SK-N-SH treated with all-trans-retinoic acid at 6 μM for 48 hours (cell line): ENCODE data around the gene SRSF4.

Source experiments
- ATAC-seq: fragments of 200-7000 bp; cut with Tn5 transposase; 3 replicates; pipeline ENCODE4 v1.9.1; 2020; ENCODE audit warnings: mild to moderate bottlenecking, moderate library complexity
- ARNTL ChIP-seq: fragments of 450-650 bp; formaldehyde crosslinking; IDR thresholded peaks from 2 replicates; pipeline ENCODE4 v1.5.0; 2020; ENCODE audit warnings: low read depth, mild to moderate bottlenecking, moderate library complexity, borderline replicate concordance
- BACH2 ChIP-seq: fragments of 250-450 bp; sonication (Bioruptor Pico); IDR thresholded peaks from 2 replicates; pipeline ENCODE4 v1.9.0; 2021; ENCODE audit warnings: mild to moderate bottlenecking, borderline replicate concordance
- CSDC2 ChIP-seq: fragments of 250-450 bp; sonication (Bioruptor Pico); IDR thresholded peaks from 2 replicates; pipeline ENCODE4 v1.5.0; 2020; ENCODE audit warnings: mild to moderate bottlenecking, moderate library complexity
- ESRRG ChIP-seq: fragments of 250-450 bp; sonication (Bioruptor Pico); IDR thresholded peaks from 2 replicates; pipeline ENCODE4 v1.6.1; 2021; ENCODE audit warnings: mild to moderate bottlenecking
- GLIS3 ChIP-seq: fragments of 250-450 bp; sonication (Bioruptor Pico); IDR thresholded peaks from 2 replicates; pipeline ENCODE4 v1.5.0; 2020; ENCODE audit warnings: mild to moderate bottlenecking, moderate library complexity
- ISL1 ChIP-seq: fragments of 250-450 bp; sonication (Bioruptor Pico); IDR thresholded peaks from 2 replicates; pipeline ENCODE4 v2.1.2; 2022; ENCODE audit warnings: mild to moderate bottlenecking, moderate library complexity
- OSR1 ChIP-seq: fragments of 250-450 bp; sonication (Bioruptor Pico); IDR thresholded peaks from 2 replicates; pipeline ENCODE4 v1.8.0; 2022; ENCODE audit warnings: moderate library complexity, mild to moderate bottlenecking, inconsistent platforms
- POU6F1 ChIP-seq: fragments of 250-450 bp; sonication (Bioruptor Pico); IDR thresholded peaks from 2 replicates; pipeline ENCODE4 v1.8.0; 2021; ENCODE audit warnings: low read depth, mild to moderate bottlenecking, moderate library complexity, borderline replicate concordance
- PPARA ChIP-seq: fragments of 250-450 bp; sonication (Bioruptor Pico); IDR thresholded peaks from 2 replicates; pipeline ENCODE4 v1.5.0; 2020; ENCODE audit warnings: mild to moderate bottlenecking, borderline replicate concordance
- RARB ChIP-seq: fragments of 250-450 bp; sonication (Bioruptor Pico); IDR thresholded peaks from 2 replicates; pipeline ENCODE4 v1.8.0; 2021; ENCODE audit warnings: mild to moderate bottlenecking, moderate library complexity
- SNAI2 ChIP-seq: fragments of 250-450 bp; sonication (Bioruptor Pico); IDR thresholded peaks from 2 replicates; pipeline ENCODE4 v1.5.0; 2020; ENCODE audit warnings: mild to moderate bottlenecking, moderate library complexity
- TCF4 ChIP-seq: fragments of 250-450 bp; sonication (Bioruptor Pico); IDR thresholded peaks from 2 replicates; pipeline ENCODE4 v1.8.0; 2021; ENCODE audit warnings: mild to moderate bottlenecking, moderate library complexity, borderline replicate concordance
- TOX ChIP-seq: fragments of 250-450 bp; sonication (Bioruptor Pico); IDR thresholded peaks from 2 replicates; pipeline ENCODE4 v1.8.0; 2021; ENCODE audit warnings: mild to moderate bottlenecking, moderate library complexity, borderline replicate concordance
- TSHZ2 ChIP-seq: fragments of 250-450 bp; sonication (Bioruptor Pico); IDR thresholded peaks from 2 replicates; pipeline ENCODE4 v1.5.0; 2020; ENCODE audit warnings: mild to moderate bottlenecking, moderate library complexity
- ZC3H10 ChIP-seq: fragments of 250-450 bp; sonication (Bioruptor Pico); IDR thresholded peaks from 2 replicates; pipeline ENCODE4 v1.5.1; 2021; ENCODE audit warnings: mild to moderate bottlenecking, moderate library complexity
- ZFP3 ChIP-seq: fragments of 250-450 bp; sonication (Bioruptor Pico); IDR thresholded peaks from 2 replicates; pipeline ENCODE4 v1.5.0; 2020; ENCODE audit warnings: mild to moderate bottlenecking, moderate library complexity
- ZNF565 ChIP-seq: fragments of 450-650 bp; formaldehyde crosslinking; conservative IDR thresholded peaks from 2 replicates; pipeline ENCODE4 v1.5.0; 2020; ENCODE audit warnings: low read depth, mild to moderate bottlenecking, moderate library complexity
- ZNF70 ChIP-seq: fragments of 450-650 bp; formaldehyde crosslinking; IDR thresholded peaks from 2 replicates; pipeline ENCODE4 v1.5.0; 2020; ENCODE audit warnings: mild to moderate bottlenecking, moderate library complexity
- ZNF8 ChIP-seq: fragments of 450-650 bp; formaldehyde crosslinking; IDR thresholded peaks from 2 replicates; pipeline ENCODE4 v1.5.0; 2020; ENCODE audit warnings: mild to moderate bottlenecking, moderate library complexity
- TF ChIP-seq, protein P1 (sequence below): fragments of 250-450 bp; sonication (Bioruptor Pico); IDR thresholded peaks from 2 replicates; pipeline ENCODE4 v1.5.1; 2021; ENCODE audit warnings: mild to moderate bottlenecking, moderate library complexity
- TF ChIP-seq, protein P2 (sequence below): fragments of 250-450 bp; sonication (Bioruptor Pico); IDR thresholded peaks from 2 replicates; pipeline ENCODE4 v1.5.1; 2020; ENCODE audit warnings: low read depth, mild to moderate bottlenecking, moderate library complexity

Gene SRSF4

GRCh38 chr1:29202053-29202452, 20.4 kb upstream of the SRSF4 start:
- ATAC-seq = no peak

GRCh38 chr1:29201595-29202051, 19.9 kb upstream of the SRSF4 start:
- ATAC-seq = no peak
- no peak for TF ChIP-seq ZC3H10 (CRISPR knock-in tag)
- TF ChIP-seq, protein P1, sequence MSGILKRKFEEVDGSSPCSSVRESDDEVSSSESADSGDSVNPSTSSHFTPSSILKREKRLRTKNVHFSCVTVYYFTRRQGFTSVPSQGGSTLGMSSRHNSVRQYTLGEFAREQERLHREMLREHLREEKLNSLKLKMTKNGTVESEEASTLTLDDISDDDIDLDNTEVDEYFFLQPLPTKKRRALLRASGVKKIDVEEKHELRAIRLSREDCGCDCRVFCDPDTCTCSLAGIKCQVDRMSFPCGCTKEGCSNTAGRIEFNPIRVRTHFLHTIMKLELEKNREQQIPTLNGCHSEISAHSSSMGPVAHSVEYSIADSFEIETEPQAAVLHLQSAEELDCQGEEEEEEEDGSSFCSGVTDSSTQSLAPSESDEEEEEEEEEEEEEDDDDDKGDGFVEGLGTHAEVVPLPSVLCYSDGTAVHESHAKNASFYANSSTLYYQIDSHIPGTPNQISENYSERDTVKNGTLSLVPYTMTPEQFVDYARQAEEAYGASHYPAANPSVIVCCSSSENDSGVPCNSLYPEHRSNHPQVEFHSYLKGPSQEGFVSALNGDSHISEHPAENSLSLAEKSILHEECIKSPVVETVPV = no peak
- TF ChIP-seq CSDC2 = no peak
- no peak for TF ChIP-seq ZNF565 (CRISPR knock-in tag)
- no peak for TF ChIP-seq TOX (CRISPR knock-in tag)
- TF ChIP-seq SNAI2 (CRISPR knock-in tag) = no peak
- no peak for TF ChIP-seq OSR1 (CRISPR knock-in tag)
- TF ChIP-seq, all 23 proteins: peak for 0

More at GRCh38 chr1:29202053-29202452, 20.4 kb upstream of the SRSF4 start:
- TF ChIP-seq ZNF8 (CRISPR knock-in tag) (no peak), ZNF565 (CRISPR knock-in tag) (no peak), POU6F1 (CRISPR knock-in tag) (no peak), ZNF70 (CRISPR knock-in tag) (no peak), ZFP3 (CRISPR knock-in tag) (no peak), BACH2 (no peak), PPARA (no peak), RARB (CRISPR knock-in tag) (no peak), ESRRG (CRISPR knock-in tag) (no peak), ZC3H10 (CRISPR knock-in tag) (no peak), SNAI2 (CRISPR knock-in tag) (no peak)
- TF ChIP-seq, protein P2, sequence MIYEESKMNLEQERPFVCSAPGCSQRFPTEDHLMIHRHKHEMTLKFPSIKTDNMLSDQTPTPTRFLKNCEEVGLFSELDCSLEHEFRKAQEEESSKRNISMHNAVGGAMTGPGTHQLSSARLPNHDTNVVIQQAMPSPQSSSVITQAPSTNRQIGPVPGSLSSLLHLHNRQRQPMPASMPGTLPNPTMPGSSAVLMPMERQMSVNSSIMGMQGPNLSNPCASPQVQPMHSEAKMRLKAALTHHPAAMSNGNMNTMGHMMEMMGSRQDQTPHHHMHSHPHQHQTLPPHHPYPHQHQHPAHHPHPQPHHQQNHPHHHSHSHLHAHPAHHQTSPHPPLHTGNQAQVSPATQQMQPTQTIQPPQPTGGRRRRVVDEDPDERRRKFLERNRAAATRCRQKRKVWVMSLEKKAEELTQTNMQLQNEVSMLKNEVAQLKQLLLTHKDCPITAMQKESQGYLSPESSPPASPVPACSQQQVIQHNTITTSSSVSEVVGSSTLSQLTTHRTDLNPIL (CRISPR knock-in tag) = no peak

DNA sequence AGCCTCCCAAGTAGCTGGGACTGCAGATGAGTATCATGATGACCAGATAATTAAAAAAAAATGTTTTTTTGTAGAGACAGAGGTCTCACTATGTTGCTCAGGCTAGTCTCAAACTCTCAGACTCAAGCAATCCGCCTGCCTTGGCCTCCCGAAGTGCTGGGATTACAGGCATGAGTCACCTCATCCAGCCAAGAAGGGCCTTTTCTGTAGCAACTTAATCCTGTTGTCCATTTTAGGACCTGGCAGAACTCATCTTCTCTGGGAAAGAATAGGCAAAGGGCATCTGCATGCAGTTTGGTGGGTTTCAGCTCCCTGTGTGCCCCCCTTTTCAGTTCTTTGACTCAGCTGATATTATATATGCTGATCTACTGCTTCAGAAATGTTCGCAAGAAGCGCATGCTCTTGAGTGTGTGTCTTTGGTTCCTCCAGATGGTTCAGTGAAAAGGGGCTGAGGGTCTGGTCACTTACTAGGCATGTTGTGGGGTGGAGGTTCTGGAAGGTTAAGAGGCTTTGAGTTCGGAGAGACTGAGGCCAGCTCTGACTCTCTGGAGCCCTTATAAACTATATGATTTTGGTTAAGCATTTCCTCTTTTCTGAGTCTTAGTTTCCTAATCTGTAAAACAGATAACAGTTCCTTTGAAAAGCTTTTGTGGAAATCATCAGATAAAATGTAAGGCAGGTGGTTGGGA, 19.4 kb upstream of the SRSF4 start:
- ATAC-seq = no peak
- no peak for TF ChIP-seq TCF4 (CRISPR knock-in tag)
- TF ChIP-seq, protein P1 = no peak
- no peak for TF ChIP-seq ZC3H10 (CRISPR knock-in tag)
- TF ChIP-seq CSDC2 = no peak
- TF ChIP-seq ARNTL (CRISPR knock-in tag) = no peak
- TF ChIP-seq GLIS3 = no peak

GRCh38 chr1:29197993-29198392, 16.3 kb upstream of the SRSF4 start:
- TF ChIP-seq BACH2 = no peak
- no peak for TF ChIP-seq ESRRG (CRISPR knock-in tag)
- TF ChIP-seq, protein P2 (CRISPR knock-in tag) = no peak
- no peak for TF ChIP-seq GLIS3
- ATAC-seq = no peak

DNA sequence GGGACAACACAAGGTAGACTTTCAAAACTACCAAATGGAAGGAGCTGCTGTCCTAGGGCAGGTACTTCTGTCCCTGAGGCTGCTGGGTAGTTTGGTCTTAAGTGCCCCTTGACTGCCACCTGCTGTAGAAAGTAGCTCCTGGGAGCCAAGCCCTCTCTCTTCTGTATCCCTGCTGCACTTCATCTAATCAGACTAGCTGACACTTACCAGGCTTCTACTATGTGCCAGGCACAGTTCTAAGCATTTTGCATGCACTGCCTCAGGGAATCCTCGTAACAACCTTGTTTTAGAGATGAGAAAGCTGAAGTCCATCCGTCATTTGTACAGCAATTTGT, 15.9 kb upstream of the SRSF4 start:
- no peak for TF ChIP-seq ZNF70 (CRISPR knock-in tag)
- TF ChIP-seq OSR1 (CRISPR knock-in tag) = no peak
- no peak for TF ChIP-seq ZFP3 (CRISPR knock-in tag)
- no peak for TF ChIP-seq ZNF565 (CRISPR knock-in tag)
- TF ChIP-seq ARNTL (CRISPR knock-in tag) = no peak
- TF ChIP-seq CSDC2 = no peak
- TF ChIP-seq ESRRG (CRISPR knock-in tag) = no peak
- no peak for TF ChIP-seq RARB (CRISPR knock-in tag)
- no peak for TF ChIP-seq TSHZ2 (CRISPR knock-in tag)
- no peak for TF ChIP-seq POU6F1 (CRISPR knock-in tag)
- no peak for TF ChIP-seq ISL1
- ATAC-seq = peak; percentile 90
